ENCODE measurements around the gene BANP.
A peak's percentile ranks its signal among the peaks of the same experiment; 100 is the strongest.
"Not testable (repeated sequence)": the region's sequence is repeated elsewhere in the genome, so short reads cannot be mapped to it uniquely, and the experiment has no call there.

The BANP gene

GRCh38 chr16:87998184-87998793, 47.1 kb downstream of the BANP start:
- DNase-seq, result not testable (repeated sequence)

GRCh38 chr16:87998992-87999391, 47.8 kb downstream of the BANP start:
- DNase-seq, result not testable (repeated sequence)

GRCh38 chr16:88002211-88002610, 51.0 kb downstream of the BANP start:
- no peak for DNase-seq

- no peak for DNase-seq
These were observed 51.5 kb downstream of the BANP start for GRCh38 chr16:88002749-88003148.

GRCh38 chr16:88003316-88003715, 52.1 kb downstream of the BANP start:
- no peak for DNase-seq

GRCh38 chr16:88003736-88004135, 52.5 kb downstream of the BANP start:
- no peak for DNase-seq

- DNase-seq, result no peak
These were observed 53.2 kb downstream of the BANP start for GRCh38 chr16:88004391-88004790.

GRCh38 chr16:88005181-88005581, 53.9 kb downstream of the BANP start:
- peak; percentile 8 to 49 for DNase-seq

- no peak for DNase-seq
These were observed 54.7 kb downstream of the BANP start for GRCh38 chr16:88005968-88006367.

- no peak for DNase-seq
These were observed 56.1 kb downstream of the BANP start for GRCh38 chr16:88007321-88007731.

GRCh38 chr16:88008840-88009239, 57.6 kb downstream of the BANP start:
- no peak for DNase-seq

- no peak for DNase-seq
These were observed 58.5 kb downstream of the BANP start for GRCh38 chr16:88009563-88010342.

- DNase-seq, result no peak
These were observed 59.2 kb downstream of the BANP start for GRCh38 chr16:88010343-88010967.

- no peak for DNase-seq
These were observed 59.8 kb downstream of the BANP start for GRCh38 chr16:88010968-88011483.

GRCh38 chr16:88012360-88012759, 61.1 kb downstream of the BANP start:
- no peak for DNase-seq

- DNase-seq, result no peak
These were observed 61.9 kb downstream of the BANP start for GRCh38 chr16:88013091-88013609.

GRCh38 chr16:88013766-88014251, 62.6 kb downstream of the BANP start:
- no peak for DNase-seq

GRCh38 chr16:88014252-88014781, 63.1 kb downstream of the BANP start:
- no peak for DNase-seq

GRCh38 chr16:88014954-88015805, 63.9 kb downstream of the BANP start:
- no peak for DNase-seq

- no peak for DNase-seq
These were observed 64.5 kb downstream of the BANP start for GRCh38 chr16:88015806-88016140.

GRCh38 chr16:88016386-88016785, 65.2 kb downstream of the BANP start:
- DNase-seq, result not testable (repeated sequence)

GRCh38 chr16:88016964-88017363, 65.7 kb downstream of the BANP start:
- no peak for DNase-seq

Data from CD4-positive, alpha-beta T cell treated with Interleukin-4 for 1 hour (primary cell).